Endothelial cell of umbilical vein (primary cell): ENCODE results near the gene UNC5A. TPM values are rescaled to one million over a fixed set of nuclear protein-coding genes. Genes with fewer than 3 reads are reported as not detected.

Source experiments
- BruUV-seq: library from RNA; stranded (reverse); fragments of 400-500 nt; replicated peaks from 2 replicates; lab custom pipeline; 2021; lab: Mats Ljungman, UMichigan
- CTCF ChIA-PET: fragments of 300-600, 350-600 bp; sonication (Branson Sonifier 250); formaldehyde crosslinking; loops from one replicate; lab custom pipeline; 2021; ENCODE audit warnings: antibody characterized with exemption, inconsistent platforms; lab: Charles Lee
- POLR2A ChIA-PET: fragments of 300-600, 350-600 bp; sonication (Branson Sonifier 250); formaldehyde crosslinking; loops from one replicate; lab custom pipeline; 2021; ENCODE audit warnings: antibody characterized with exemption, inconsistent platforms; lab: Charles Lee
- DNase-seq: peaks from one replicate; pipeline ENCODE4 v3.0.0-alpha.2; 2011; ENCODE audit warnings: low read depth, low spot score
- FAIRE-seq: peaks from 2 replicates; lab custom pipeline; 2011; peaks lifted over from hg19 to GRCh38; lab: Jason Lieb, UNC
- H2AFZ ChIP-seq: 2 replicates; pipeline ENCODE4 v1.6.0; 2012; ENCODE audit warnings: low read depth, low read length, control low read depth, inconsistent platforms
- H3K27ac ChIP-seq: 2 replicates; pipeline ENCODE4 v1.5.1; 2011; ENCODE audit warnings: low read depth, mild to moderate bottlenecking, control low read depth, low read length, moderate library complexity; ENCODE audit not compliant: insufficient read depth
- H3K27me3 ChIP-seq, 2 experiments: 2 replicates each; pipeline versions ENCODE4 v1.6.0 to v1.6.1; 2011; ENCODE audit warnings: low read length in 2 of 2, mixed read lengths in 1 of 2; ENCODE audit not compliant: control insufficient read depth in 2 of 2, insufficient read depth in 2 of 2
- H3K36me3 ChIP-seq, 2 experiments: 2 replicates in 1 of 2; 3 replicates in 1 of 2; pipeline ENCODE4 v1.5.1; 2011; ENCODE audit warnings: low read length in 2 of 2, mild to moderate bottlenecking in 1 of 2, moderate library complexity in 1 of 2; ENCODE audit not compliant: control insufficient read depth in 2 of 2, insufficient read depth in 2 of 2; ENCODE audit errors: extremely low read depth in 1 of 2
- H3K4me1 ChIP-seq: 3 replicates; pipeline ENCODE4 v1.5.1; 2011; ENCODE audit warnings: mild to moderate bottlenecking, low read length; ENCODE audit not compliant: control insufficient read depth, insufficient read depth; ENCODE audit errors: extremely low read depth
- H3K4me2 ChIP-seq: 2 replicates; pipeline ENCODE4 v1.6.1; 2011; ENCODE audit warnings: low read length, control low read depth, mixed read lengths; ENCODE audit not compliant: insufficient read depth
- H3K4me3 ChIP-seq, 3 experiments: fragments of 200-600 bp in 1 of 3; sonication (generic), shearing (Covaris generic) in 1 of 3; replicated peaks in 1 of 3; 2 replicates each; pipeline ENCODE4 v1.5.1; 2011 to 2016; ENCODE audit warnings: control low read depth in 3 of 3, low read length in 3 of 3, mild to moderate bottlenecking in 2 of 3, inconsistent platforms in 1 of 3, low read depth in 1 of 3, moderate library complexity in 1 of 3; ENCODE audit not compliant: insufficient read depth in 1 of 3
- H3K79me2 ChIP-seq: 2 replicates; pipeline ENCODE4 v1.6.0; 2012; ENCODE audit warnings: low read length, inconsistent platforms; ENCODE audit not compliant: control insufficient read depth, insufficient read depth
- H3K9ac ChIP-seq: replicated peaks from 2 replicates; pipeline ENCODE3; 2011; ENCODE audit warnings: low read length, control low read depth; ENCODE audit not compliant: insufficient read depth; ENCODE audit errors: extremely low read depth
- H3K9me1 ChIP-seq: replicated peaks from 3 replicates; pipeline ENCODE4 v1.6.0; 2011; ENCODE audit warnings: mild to moderate bottlenecking, low read length; ENCODE audit not compliant: control insufficient read depth, insufficient read depth; ENCODE audit errors: extremely low read depth
- H3K9me3 ChIP-seq: replicated peaks from 2 replicates; pipeline ENCODE4 v1.5.1; 2012; ENCODE audit warnings: low read length, inconsistent platforms; ENCODE audit not compliant: control insufficient read depth, insufficient read depth
- H4K20me1 ChIP-seq: replicated peaks from 2 replicates; pipeline ENCODE3; 2011; ENCODE audit warnings: mild to moderate bottlenecking, low read length; ENCODE audit not compliant: control insufficient read depth, insufficient read depth; ENCODE audit errors: extremely low read depth
- EZH2 ChIP-seq: IDR thresholded peaks from 2 replicates; pipeline ENCODE4 v1.6.1; 2012; ENCODE audit warnings: borderline replicate concordance, low read depth, mild to moderate bottlenecking, moderate library complexity, low read length, inconsistent platforms; ENCODE audit not compliant: severe bottlenecking
- FOS ChIP-seq: IDR thresholded peaks from 2 replicates; pipeline ENCODE4 v1.6.1; 2011; ENCODE audit warnings: mild to moderate bottlenecking, low read length, moderate library complexity, borderline replicate concordance; ENCODE audit not compliant: insufficient read depth
- GATA2 ChIP-seq: IDR thresholded peaks from 2 replicates; pipeline ENCODE4 v1.7.0; 2011; ENCODE audit warnings: low read depth, mild to moderate bottlenecking, moderate library complexity, mixed read lengths, low read length; ENCODE audit not compliant: insufficient read length, insufficient read depth
- JUN ChIP-seq: IDR thresholded peaks from 2 replicates; pipeline ENCODE4 v1.6.1; 2011; ENCODE audit warnings: borderline replicate concordance, low read depth; ENCODE audit not compliant: insufficient read length, insufficient read depth
- MYC ChIP-seq: IDR thresholded peaks from one replicate; pipeline ENCODE4 v1.6.1; 2011; ENCODE audit warnings: mild to moderate bottlenecking, low read depth, low read length
- POLR2A ChIP-seq: IDR thresholded peaks from 2 replicates; pipeline ENCODE4 v1.6.1; 2012; ENCODE audit warnings: low read depth, mild to moderate bottlenecking, control low read depth, low read length
- POLR2AphosphoS5 ChIP-seq: IDR thresholded peaks from 2 replicates; pipeline ENCODE4 v1.6.1; 2012; ENCODE audit warnings: low read depth, mild to moderate bottlenecking, control low read depth, low read length, moderate library complexity; ENCODE audit not compliant: insufficient read depth
- dilution Hi-C: fragments of 300-500 bp; cut with MboI; formaldehyde crosslinking; loops from one replicate; pipeline ENCODE4 v1.15.0; 2019; ENCODE audit warnings: low sequenced_read_pairs; ENCODE audit not compliant: extremely low pct_ligation_motif_present
- intact Hi-C: fragments of 100-400 bp; cut with micrococcal nuclease; formaldehyde crosslinking; loops from one replicate; pipeline ENCODE4 v1.10.0; 2022
- polyA plus RNA-seq, 4 experiments: library from polyadenylated mRNA; depleted of rRNA in 3 of 4; stranded (reverse) in 3 of 4; unstranded in 1 of 4; fragments of >200 nt; gene quantifications; 2 replicates each; pipeline versions ENCODE4 v1.2.1 to v1.2.3, GENCODE V29; 2011 to 2012; ENCODE audit warnings: missing spikeins in 1 of 4
- total RNA-seq: library from RNA; stranded (reverse); gene quantifications from 2 replicates; pipeline ENCODE4 v1.2.3, GENCODE V29; 2021
- TF ChIP-seq, protein P1 (sequence below): IDR thresholded peaks from 2 replicates; pipeline ENCODE4 v1.6.1; 2011; ENCODE audit not compliant: insufficient read depth, insufficient read length
- TF ChIP-seq, protein P2 (sequence below), 2 donors: IDR thresholded peaks; 1 replicate in 1 of 2; 2 replicates in 1 of 2; pipeline ENCODE4 v1.5.1; 2011; ENCODE audit warnings: low read length in 2 of 2, mild to moderate bottlenecking in 2 of 2, moderate library complexity in 2 of 2, control low read depth in 1 of 2, inconsistent platforms in 1 of 2, low read depth in 1 of 2; ENCODE audit not compliant: insufficient read depth in 1 of 2; ENCODE audit errors: extremely low read depth in 1 of 2

UNC5A gene
- total and polyA plus RNA-seq, 2 donors (not counting 3 experiments of a cell fraction or from before 2014, with no cell fraction given), result 0.08 to 0.22 TPM

DNA sequence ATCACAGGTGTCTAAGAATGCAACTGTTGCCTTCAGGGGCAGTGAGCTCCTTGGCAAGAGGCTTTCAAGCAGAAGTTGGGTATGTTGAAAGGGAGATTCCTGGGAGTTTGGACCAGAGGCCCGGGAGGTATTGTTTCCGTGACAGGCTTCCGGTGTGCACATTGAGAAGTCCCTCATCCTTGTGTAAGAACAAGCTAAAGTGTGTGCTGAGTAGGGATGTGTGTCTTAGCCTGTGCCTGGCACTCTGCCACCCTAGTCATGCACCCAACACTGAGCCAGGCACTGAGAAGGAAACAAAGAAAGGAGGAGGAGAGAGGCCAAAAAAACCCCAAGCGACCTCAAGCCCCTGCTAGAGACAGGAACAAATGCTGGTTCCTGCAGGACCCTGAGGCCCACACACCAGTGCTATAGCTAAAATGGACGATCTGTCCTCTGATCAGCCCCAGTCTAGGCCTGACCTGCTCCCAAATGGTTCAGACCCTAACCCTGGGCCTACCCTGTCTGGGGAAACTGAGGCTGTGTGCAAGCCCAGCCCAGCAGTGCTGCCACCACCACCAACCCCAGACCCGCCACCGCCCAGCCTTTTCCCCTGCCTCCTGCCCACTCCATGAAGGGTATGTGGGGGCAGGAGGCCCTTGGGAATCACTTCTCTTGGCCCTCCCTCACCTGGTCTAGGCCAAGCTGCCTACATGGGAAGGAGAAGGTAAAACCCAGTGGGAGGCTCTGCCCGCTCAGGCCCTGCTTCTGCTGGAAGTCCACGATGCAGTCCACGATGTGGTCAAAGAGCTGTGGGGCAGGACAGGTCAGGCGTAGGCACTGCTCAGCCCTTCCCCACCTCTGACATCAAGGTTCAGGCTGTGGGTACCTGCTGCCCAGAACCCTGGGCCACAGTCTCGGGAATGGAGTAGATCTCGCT lies 76.2 kb downstream of the UNC5A start:
- Histone ChIP-seq H3K4me1 (no peaks in the 10 kb centered on the region), H3K4me3 (no peak overlapping the region), H3K9me1 (no peaks in the 10 kb centered on the region), H3K79me2 (no peaks in the 10 kb centered on the region), H3K36me3 (no peaks in the 10 kb centered on the region), H3K9ac (no peak overlapping the region), H3K9me3 (no peaks in the 10 kb centered on the region), H4K20me1 (no peaks in the 10 kb centered on the region), H3K4me2 (no peak overlapping the region), H2AFZ (no peak overlapping the region), H3K27me3 (peaks cover 0 to 3% of the 10 kb centered on the region in 2 experiments), H3K27ac (no peak overlapping the region)
- dilution Hi-C loops, result no loop called here
- FAIRE-seq, result no peak
- no peak for DNase-seq
- ChIA-PET CTCF (interaction anchor here (1.2 kb wide), 1 partner anchor 11 kb away, joined by 4 read pairs; no protein-coding TSS in a partner anchor), POLR2A (no interaction called here)
- no TSS peak for BruUV-seq
- intact Hi-C loops, result loop anchor here (10.0 kb wide), 1 partner anchor 222 kb away; no protein-coding TSS in a partner anchor
- TF ChIP-seq MYC, result no peak

DNA sequence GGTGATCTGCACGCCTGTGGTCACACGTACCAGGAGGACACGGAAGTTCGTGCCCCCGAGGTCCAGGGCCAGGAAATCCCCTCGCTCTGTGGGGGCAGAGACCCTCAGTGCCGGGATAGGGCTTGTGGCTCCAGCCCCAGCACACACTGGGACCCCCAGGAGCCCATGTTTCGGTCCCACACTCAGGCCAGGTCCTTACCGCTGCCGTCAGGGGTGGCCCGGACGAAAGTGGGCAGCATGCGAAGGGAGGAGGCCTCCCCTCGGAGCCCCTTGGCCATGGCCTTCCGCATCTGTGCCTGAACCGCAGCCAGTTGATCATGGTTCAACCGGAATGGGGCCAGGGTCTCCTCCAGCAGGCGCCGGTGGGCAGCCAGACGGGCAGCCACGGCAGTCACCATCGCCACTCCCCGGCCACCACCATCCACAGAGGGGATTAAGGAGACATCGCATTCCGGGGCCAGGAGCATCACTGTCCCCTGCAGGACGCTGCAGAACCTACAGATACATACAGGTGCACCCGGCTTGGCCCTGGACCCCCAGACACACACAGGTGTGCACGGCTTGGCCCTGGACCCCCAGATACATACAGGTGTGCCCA lies 77.0 kb downstream of the UNC5A start:
- no peak overlapping the region for H3K27ac ChIP-seq
- FAIRE-seq (no peak), DNase-seq (no peak)
- no peaks in the 10 kb centered on the region for H3K9me3 ChIP-seq
- intact Hi-C loops, result loop anchor here (10.0 kb wide), 1 partner anchor 223 kb away; no protein-coding TSS in a partner anchor
- no peaks in the 10 kb centered on the region for H3K9me1 ChIP-seq
- no peak overlapping the region for H2AFZ ChIP-seq
- dilution Hi-C loops, result no loop called here
- H3K36me3 ChIP-seq, result no peaks in the 10 kb centered on the region
- H3K4me2 ChIP-seq, result no peak overlapping the region
- no peak overlapping the region for H3K4me3 ChIP-seq
- POLR2A ChIA-PET, result no interaction called here
- H4K20me1 ChIP-seq, result no peaks in the 10 kb centered on the region
- CTCF ChIA-PET, result no interaction called here
- no TSS peak for BruUV-seq
- H3K27me3 ChIP-seq, result peaks cover 0 to 3% of the 10 kb centered on the region in 2 experiments
- H3K4me1 ChIP-seq, result no peaks in the 10 kb centered on the region
- no peaks in the 10 kb centered on the region for H3K79me2 ChIP-seq
- TF ChIP-seq POLR2A, result no peak
- TF ChIP-seq MYC, result no peak
- TF ChIP-seq GATA2, result no peak
- no peak for TF ChIP-seq JUN
- no peak for TF ChIP-seq POLR2AphosphoS5
- TF ChIP-seq FOS, result no peak
- TF ChIP-seq EZH2, result no peak
- TF ChIP-seq, protein P1, sequence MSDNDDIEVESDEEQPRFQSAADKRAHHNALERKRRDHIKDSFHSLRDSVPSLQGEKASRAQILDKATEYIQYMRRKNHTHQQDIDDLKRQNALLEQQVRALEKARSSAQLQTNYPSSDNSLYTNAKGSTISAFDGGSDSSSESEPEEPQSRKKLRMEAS, result no peak
- TF ChIP-seq, protein P2, sequence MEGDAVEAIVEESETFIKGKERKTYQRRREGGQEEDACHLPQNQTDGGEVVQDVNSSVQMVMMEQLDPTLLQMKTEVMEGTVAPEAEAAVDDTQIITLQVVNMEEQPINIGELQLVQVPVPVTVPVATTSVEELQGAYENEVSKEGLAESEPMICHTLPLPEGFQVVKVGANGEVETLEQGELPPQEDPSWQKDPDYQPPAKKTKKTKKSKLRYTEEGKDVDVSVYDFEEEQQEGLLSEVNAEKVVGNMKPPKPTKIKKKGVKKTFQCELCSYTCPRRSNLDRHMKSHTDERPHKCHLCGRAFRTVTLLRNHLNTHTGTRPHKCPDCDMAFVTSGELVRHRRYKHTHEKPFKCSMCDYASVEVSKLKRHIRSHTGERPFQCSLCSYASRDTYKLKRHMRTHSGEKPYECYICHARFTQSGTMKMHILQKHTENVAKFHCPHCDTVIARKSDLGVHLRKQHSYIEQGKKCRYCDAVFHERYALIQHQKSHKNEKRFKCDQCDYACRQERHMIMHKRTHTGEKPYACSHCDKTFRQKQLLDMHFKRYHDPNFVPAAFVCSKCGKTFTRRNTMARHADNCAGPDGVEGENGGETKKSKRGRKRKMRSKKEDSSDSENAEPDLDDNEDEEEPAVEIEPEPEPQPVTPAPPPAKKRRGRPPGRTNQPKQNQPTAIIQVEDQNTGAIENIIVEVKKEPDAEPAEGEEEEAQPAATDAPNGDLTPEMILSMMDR (IDR thresholded peaks at IDR 0.05; ENCODE audit: extremely low read depth in 1 of 2, insufficient read depth in 1 of 2, low read depth in 1 of 2, low read length in 2 of 2), result no peak
- no peak overlapping the region for H3K9ac ChIP-seq
